OCI-LY7 (cell line): ENCODE measurements around the gene ARHGEF19. TPM values are rescaled to one million over a fixed set of nuclear protein-coding genes. Genes with fewer than 3 reads are reported as not detected.

Experiments
- BruUV-seq: library from RNA; stranded (reverse); fragments of 400-500 nt; replicated peaks from 2 replicates; lab custom pipeline; 2021; lab: Mats Ljungman, UMichigan
- CTCF ChIA-PET: fragments of 300-600 bp; sonication (Branson Sonifier 250); formaldehyde crosslinking; loops from one replicate; lab custom pipeline; 2022; ENCODE audit warnings: antibody characterized with exemption; ENCODE audit not compliant: unreplicated experiment; lab: Charles Lee
- POLR2A ChIA-PET: fragments of 300-600 bp; sonication (Branson Sonifier 250); formaldehyde crosslinking; loops from one replicate; lab custom pipeline; 2022; ENCODE audit warnings: antibody characterized with exemption; lab: Charles Lee
- DNase-seq: peaks from one replicate; pipeline ENCODE4 v3.0.0-alpha.2; 2015; ENCODE audit warnings: low spot score
- H2AFZ ChIP-seq: fragments of 200-600 bp; sonication (generic), shearing (Covaris generic); 2 replicates; pipeline ENCODE4 v1.6.1; 2014; ENCODE audit warnings: mild to moderate bottlenecking, antibody characterized with exemption, low read length, moderate library complexity
- H3K27ac ChIP-seq: fragments of 200-600 bp; sonication (generic); 2 replicates; pipeline ENCODE4 v1.5.1; 2014; ENCODE audit warnings: mixed run types, low read depth, mild to moderate bottlenecking, moderate library complexity, low read length, inconsistent platforms; ENCODE audit not compliant: poor library complexity, severe bottlenecking
- H3K36me3 ChIP-seq: fragments of 200-600 bp; sonication (generic); 2 replicates; pipeline ENCODE4 v1.6.1; 2014; ENCODE audit warnings: mild to moderate bottlenecking, antibody characterized with exemption, low read length, moderate library complexity, mixed read lengths; ENCODE audit not compliant: insufficient read depth
- H3K4me1 ChIP-seq: fragments of 200-600 bp; sonication (generic); 2 replicates; pipeline ENCODE4 v1.5.1; 2014; ENCODE audit warnings: mild to moderate bottlenecking, low read length; ENCODE audit not compliant: insufficient read depth, poor library complexity, severe bottlenecking
- H3K4me2 ChIP-seq: fragments of 200-600 bp; sonication (generic); 2 replicates; pipeline ENCODE4 v1.6.1; 2014; ENCODE audit warnings: mild to moderate bottlenecking, low read length
- H3K4me3 ChIP-seq: fragments of 200-600 bp; sonication (generic); 2 replicates; pipeline ENCODE4 v1.5.1; 2014; ENCODE audit warnings: mild to moderate bottlenecking, low read depth, low read length; ENCODE audit not compliant: poor library complexity, severe bottlenecking
- H3K79me2 ChIP-seq: fragments of 200-600 bp; sonication (generic); 2 replicates; pipeline ENCODE4 v1.6.1; 2016; ENCODE audit warnings: low read depth, mild to moderate bottlenecking, low read length, moderate library complexity, mixed read lengths; ENCODE audit not compliant: insufficient read depth
- H3K9me2 ChIP-seq: fragments of 200-600 bp; sonication (generic); 2 replicates; pipeline ENCODE4 v1.6.1; 2016; ENCODE audit warnings: mild to moderate bottlenecking, low read length, mixed read lengths; ENCODE audit not compliant: insufficient read depth
- H3K9me3 ChIP-seq: fragments of 200-600 bp; sonication (generic); 2 replicates; pipeline ENCODE4 v1.6.1; 2014; ENCODE audit warnings: mild to moderate bottlenecking, mixed run types, low read length, mixed read lengths
- H4K20me1 ChIP-seq: fragments of 200-600 bp; sonication (generic); 2 replicates; pipeline ENCODE4 v1.6.1; 2014; ENCODE audit warnings: mild to moderate bottlenecking, antibody characterized with exemption, low read length, moderate library complexity, mixed read lengths; ENCODE audit not compliant: insufficient read depth
- CTCF ChIP-seq: fragments of 200-600 bp; sonication (generic); conservative IDR thresholded peaks from 2 replicates; pipeline ENCODE4 v1.5.1; 2014; ENCODE audit warnings: mild to moderate bottlenecking, antibody characterized with exemption, low read length, moderate library complexity, mixed read lengths
- EZH2phosphoT487 ChIP-seq: fragments of 200-600 bp; sonication (generic); IDR thresholded peaks from 2 replicates; pipeline ENCODE4 v1.6.1; 2018; ENCODE audit warnings: low read depth, borderline replicate concordance, mild to moderate bottlenecking, mixed run types, antibody characterized with exemption, low read length, moderate library complexity, mixed read lengths
- intact Hi-C: fragments of 100-400 bp; cut with micrococcal nuclease; formaldehyde crosslinking; loops from one replicate; pipeline ENCODE4 v1.10.0; 2022; ENCODE audit not compliant: unreplicated experiment
- small RNA-seq: library from RNA; depleted of rRNA; stranded (forward); fragments of <200 nt; gene quantifications from one replicate; pipeline ENCODE3, GENCODE V24; 2014
- total RNA-seq, 2 experiments: library from RNA; depleted of rRNA in 1 of 2; stranded (reverse); fragments of >200 nt in 1 of 2; shearing (Covaris generic) in 1 of 2; gene quantifications; 2 replicates each; pipeline ENCODE4 v1.2.3, GENCODE V29; 2014 to 2022

ARHGEF19 gene
- total RNA-seq, 2 experiments from 2014 or later: 2.7 to 6.2 TPM

GRCh38 chr1:16148329-16149092 lies 63.9 kb downstream of the ARHGEF19 start:
- intact Hi-C loops: no loop called here
- ChIA-PET CTCF (no interaction called here), POLR2A (no interaction called here)
- H3K9me3 ChIP-seq: no peaks in the 10 kb centered on the region
- H3K79me2 ChIP-seq: no peaks in the 10 kb centered on the region
- no peaks in the 10 kb centered on the region for H3K9me2 ChIP-seq
- no peak overlapping the region for H3K27ac ChIP-seq
- TF ChIP-seq CTCF: no peak
- TF ChIP-seq EZH2phosphoT487: no peak
- no peaks in the 10 kb centered on the region; the same call in 1 of the 2 replicates for H4K20me1 ChIP-seq
- no peak overlapping the region for H3K4me2 ChIP-seq
- no peak overlapping the region for H2AFZ ChIP-seq
- BruUV-seq: no TSS peak
- no peaks in the 10 kb centered on the region for H3K36me3 ChIP-seq
- no peak overlapping the region for H3K4me3 ChIP-seq
- no peak for DNase-seq
- H3K4me1 ChIP-seq: peaks cover 5% of the 10 kb centered on the region

Small RNAs within 50 kb of the gene (small RNA-seq; reads per million reads assigned to genes)
- not detected for gene MT1XP1

Other genes starting within 250 kb of the ARHGEF19 start
- gene ZBTB17, start 236.6 kb downstream of the ARHGEF19 start, total RNA-seq (2014; rRNA removed; shearing (Covaris generic)): 32.1 and 53.4 TPM in 2 replicates
- 51.1 and 52.9 TPM in 2 replicates for gene ZBTB17, start 236.6 kb downstream of the ARHGEF19 start, total RNA-seq (2022)
- gene SRARP, start 208.4 kb downstream of the ARHGEF19 start, total RNA-seq (2014; rRNA removed; shearing (Covaris generic)): not detected in 2 replicates
- not detected in 2 replicates for gene SRARP, start 208.4 kb downstream of the ARHGEF19 start, total RNA-seq (2022)
- not detected in 2 replicates for gene HSPB7, start 194.6 kb downstream of the ARHGEF19 start, total RNA-seq (2014; rRNA removed; shearing (Covaris generic))
- not detected in 2 replicates for gene HSPB7, start 194.6 kb downstream of the ARHGEF19 start, total RNA-seq (2022)
- not detected in 2 replicates for gene CLCNKA, start 190.6 kb downstream of the ARHGEF19 start, total RNA-seq (2014; rRNA removed; shearing (Covaris generic))
- not detected in 2 replicates for gene CLCNKA, start 190.6 kb downstream of the ARHGEF19 start, total RNA-seq (2022)
- gene CLCNKB, start 168.9 kb downstream of the ARHGEF19 start, total RNA-seq (2014; rRNA removed; shearing (Covaris generic)): not detected in 2 replicates
- not detected in 2 replicates for gene CLCNKB, start 168.9 kb downstream of the ARHGEF19 start, total RNA-seq (2022)
- gene FAM131C, start 139.0 kb downstream of the ARHGEF19 start, total RNA-seq (2014; rRNA removed; shearing (Covaris generic)): not detected in 2 replicates
- gene FAM131C, start 139.0 kb downstream of the ARHGEF19 start, total RNA-seq (2022): not detected in 2 replicates
- not detected in 2 replicates for gene EPHA2, start 56.6 kb downstream of the ARHGEF19 start, total RNA-seq (2014; rRNA removed; shearing (Covaris generic))
- gene EPHA2, start 56.6 kb downstream of the ARHGEF19 start, total RNA-seq (2022): 0.15 TPM in 1 of 2 replicates, not detected in the other
- 7.9 and 11.6 TPM in 2 replicates for gene CPLANE2, start 24.5 kb upstream of the ARHGEF19 start, total RNA-seq (2014; rRNA removed; shearing (Covaris generic))
- gene CPLANE2, start 24.5 kb upstream of the ARHGEF19 start, total RNA-seq (2022): 15.4 and 15.6 TPM in 2 replicates
- 18.1 and 22.9 TPM in 2 replicates for gene FBXO42, start 139.8 kb upstream of the ARHGEF19 start, total RNA-seq (2014; rRNA removed; shearing (Covaris generic))
- 18.4 and 20.0 TPM in 2 replicates for gene FBXO42, start 139.8 kb upstream of the ARHGEF19 start, total RNA-seq (2022)
- 50.3 and 57.2 TPM in 2 replicates for gene SZRD1, start 154.6 kb upstream of the ARHGEF19 start, total RNA-seq (2014; rRNA removed; shearing (Covaris generic))
- 96.0 and 98.9 TPM in 2 replicates for gene SZRD1, start 154.6 kb upstream of the ARHGEF19 start, total RNA-seq (2022)
- not detected in 2 replicates for gene SPATA21, start 224.8 kb upstream of the ARHGEF19 start, total RNA-seq (2014; rRNA removed; shearing (Covaris generic))
- gene SPATA21, start 224.8 kb upstream of the ARHGEF19 start, total RNA-seq (2022): 0.33 and 0.40 TPM in 2 replicates
- 59.0 and 69.2 TPM in 2 replicates for gene NECAP2, start 228.1 kb upstream of the ARHGEF19 start, total RNA-seq (2014; rRNA removed; shearing (Covaris generic))
- 47.2 and 51.8 TPM in 2 replicates for gene NECAP2, start 228.1 kb upstream of the ARHGEF19 start, total RNA-seq (2022)